Activated naive CD4-positive, alpha-beta T cell treated with anti-CD3 and anti-CD28 coated beads, Interleukin-2, amount 10 ng/mL, durations not matched to agents 7 days and 5 days (primary cell): Measurements from ENCODE around the gene SPDYE4.

Source experiments
- CTCF ChIA-PET: fragments of 350-600 bp; sonication (Branson Sonifier 250); formaldehyde crosslinking; loops from one replicate; lab custom pipeline; 2021; ENCODE audit warnings: antibody characterized with exemption; lab: Charles Lee
- DNase-seq: peaks from one replicate; pipeline ENCODE4 v3.0.0-alpha.2; 2020
- H3K27ac Mint-ChIP-seq: one replicate; pipeline ENCODE4 v1.8.0; 2021; ENCODE audit warnings: mild to moderate bottlenecking, moderate library complexity, mixed read lengths
- H3K27me3 Mint-ChIP-seq: one replicate; pipeline ENCODE4 v1.8.0; 2021; ENCODE audit warnings: mild to moderate bottlenecking, mixed read lengths
- H3K36me3 Mint-ChIP-seq: one replicate; pipeline ENCODE4 v1.8.0; 2021; ENCODE audit warnings: mixed read lengths
- H3K4me1 Mint-ChIP-seq: one replicate; pipeline ENCODE4 v1.8.0; 2021; ENCODE audit warnings: mixed read lengths
- H3K4me3 Mint-ChIP-seq: one replicate; pipeline ENCODE4 v1.8.0; 2021; ENCODE audit warnings: mild to moderate bottlenecking, moderate library complexity, mixed read lengths
- H3K9me3 Mint-ChIP-seq: one replicate; pipeline ENCODE4 v1.8.0; 2021; ENCODE audit warnings: mixed read lengths

Gene SPDYE4

DNA sequence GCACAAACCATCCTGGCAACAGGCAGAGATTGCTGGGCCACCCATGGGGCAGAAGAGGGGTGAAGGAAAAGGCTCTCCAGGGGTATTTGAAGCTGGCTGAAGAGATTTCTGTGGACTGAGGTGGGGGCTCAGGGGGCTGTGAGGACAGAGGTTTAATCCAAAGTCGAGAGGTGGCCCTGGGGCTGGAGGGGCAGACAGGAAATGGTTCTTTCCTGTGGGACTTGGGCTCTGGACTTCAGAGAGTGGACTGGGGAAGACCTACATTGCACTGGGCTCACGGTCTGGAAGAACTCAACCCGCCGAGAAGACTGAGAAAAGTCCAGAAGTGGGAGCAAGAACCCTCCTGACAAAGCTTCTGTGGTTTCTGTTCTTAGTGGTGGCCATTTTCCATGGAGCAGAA, 16.6 kb downstream of the SPDYE4 start:
- H3K4me3 Mint-ChIP-seq = no peak overlapping the region
- no peak overlapping the region for H3K27ac Mint-ChIP-seq
- CTCF ChIA-PET = interaction anchor here (0.8 to 1.0 kb wide), 3 partner anchors 16 to 333 kb away, joined by 3 to 5 read pairs (median 3); no protein-coding TSS in a partner anchor
- peaks cover 34% of the 10 kb centered on the region for H3K4me1 Mint-ChIP-seq
- DNase-seq = no peak
- H3K9me3 Mint-ChIP-seq = no peaks in the 10 kb centered on the region
- H3K36me3 Mint-ChIP-seq = no peaks in the 10 kb centered on the region
- peaks cover 15% of the 10 kb centered on the region for H3K27me3 Mint-ChIP-seq

DNA sequence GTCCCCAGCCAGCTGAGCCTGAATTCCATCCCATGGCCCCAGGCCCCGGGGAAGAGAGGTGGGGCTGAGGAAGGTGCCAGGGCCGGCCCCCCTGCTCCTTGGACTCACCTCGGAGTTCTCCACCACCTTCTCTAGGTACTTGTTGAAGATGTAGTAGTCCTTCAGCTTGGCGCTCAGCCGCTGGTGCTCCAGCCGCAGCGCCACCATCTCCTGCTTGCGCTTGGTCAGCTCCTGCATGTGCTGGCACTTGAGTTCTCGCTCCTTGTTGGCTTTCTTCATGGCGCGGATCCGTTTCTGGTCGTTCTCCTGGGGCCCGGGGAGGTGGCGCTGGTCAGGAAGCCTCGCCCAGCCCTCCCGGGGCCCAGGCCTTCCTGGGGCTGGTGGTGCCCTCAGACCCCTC, 17.0 kb downstream of the SPDYE4 start:
- Mint-ChIP-seq H3K4me1 (peaks cover 32% of the 10 kb centered on the region), H3K27me3 (peaks cover 17% of the 10 kb centered on the region), H3K27ac (no peak overlapping the region), H3K9me3 (no peaks in the 10 kb centered on the region), H3K36me3 (no peaks in the 10 kb centered on the region), H3K4me3 (no peak overlapping the region)
- CTCF ChIA-PET = interaction anchor here (0.9 to 1.0 kb wide), 2 partner anchors 16 to 331 kb away, joined by 3 to 5 read pairs; no protein-coding TSS in a partner anchor
- no peak for DNase-seq

DNA sequence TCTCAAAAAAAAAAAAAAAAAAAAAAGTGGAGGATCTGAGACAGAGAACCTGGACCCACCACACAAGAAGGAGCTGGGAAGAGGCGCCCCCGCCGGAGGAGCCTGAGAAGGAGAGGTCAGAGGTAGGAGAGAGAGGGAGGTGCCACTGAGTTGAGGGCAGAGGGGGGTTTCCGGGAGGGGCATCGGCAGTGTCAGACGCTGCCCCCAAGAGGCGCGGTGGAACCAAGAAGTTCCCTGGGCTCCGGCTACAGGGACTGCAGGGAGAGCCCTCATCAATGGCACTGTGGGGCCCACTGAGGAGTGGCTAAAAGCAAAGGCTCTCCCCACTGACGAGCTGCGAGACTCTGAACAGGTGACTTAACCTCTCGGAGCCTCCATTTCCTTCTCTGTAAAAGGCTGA, 17.9 kb downstream of the SPDYE4 start:
- peaks cover 21% of the 10 kb centered on the region for H3K27me3 Mint-ChIP-seq
- CTCF ChIA-PET = interaction anchor here (0.7 to 1.0 kb wide), 2 partner anchors 17 to 603 kb away, joined by 4 to 5 read pairs; no protein-coding TSS in a partner anchor
- no peaks in the 10 kb centered on the region for H3K9me3 Mint-ChIP-seq
- DNase-seq = peak; percentile 68
- peak overlapping the region; percentile 74 for H3K4me3 Mint-ChIP-seq
- H3K36me3 Mint-ChIP-seq = no peaks in the 10 kb centered on the region
- H3K27ac Mint-ChIP-seq = peak overlapping the region; percentile 83
- peaks cover 26% of the 10 kb centered on the region for H3K4me1 Mint-ChIP-seq

DNA sequence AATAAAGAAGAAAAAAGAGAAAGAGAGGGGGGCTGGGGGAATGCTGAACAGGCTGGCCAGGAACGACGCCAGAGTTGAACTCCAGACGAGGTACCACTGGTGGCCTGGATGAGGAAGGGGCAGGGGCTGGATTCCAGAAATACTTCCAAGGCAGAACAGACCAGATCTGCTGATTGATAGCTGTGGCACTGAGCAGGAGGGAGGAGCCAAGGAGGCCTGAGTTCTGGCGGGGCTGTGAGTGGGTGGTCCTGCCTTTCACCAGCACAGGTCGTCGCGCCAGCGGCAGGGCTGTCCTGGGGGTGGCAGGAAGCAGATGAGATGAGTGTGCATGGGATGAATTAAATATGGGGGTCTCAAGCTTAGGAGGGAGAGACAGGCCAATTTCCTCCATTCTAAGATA, 19.2 kb downstream of the SPDYE4 start:
- CTCF ChIA-PET = no interaction called here
- Mint-ChIP-seq H3K36me3 (no peaks in the 10 kb centered on the region), H3K4me3 (no peak overlapping the region)

GRCh38 chr17:8736796-8737195, 21.6 kb downstream of the SPDYE4 start:
- CTCF ChIA-PET = no interaction called here
- H3K4me3 Mint-ChIP-seq = no peak overlapping the region

More for the DNA sequence above, 19.2 kb downstream of the SPDYE4 start:
- Mint-ChIP-seq H3K4me1 (peaks cover 17% of the 10 kb centered on the region), H3K27me3 (peaks cover 26% of the 10 kb centered on the region), H3K9me3 (no peaks in the 10 kb centered on the region), H3K27ac (no peak overlapping the region)
- DNase-seq = no peak

DNA sequence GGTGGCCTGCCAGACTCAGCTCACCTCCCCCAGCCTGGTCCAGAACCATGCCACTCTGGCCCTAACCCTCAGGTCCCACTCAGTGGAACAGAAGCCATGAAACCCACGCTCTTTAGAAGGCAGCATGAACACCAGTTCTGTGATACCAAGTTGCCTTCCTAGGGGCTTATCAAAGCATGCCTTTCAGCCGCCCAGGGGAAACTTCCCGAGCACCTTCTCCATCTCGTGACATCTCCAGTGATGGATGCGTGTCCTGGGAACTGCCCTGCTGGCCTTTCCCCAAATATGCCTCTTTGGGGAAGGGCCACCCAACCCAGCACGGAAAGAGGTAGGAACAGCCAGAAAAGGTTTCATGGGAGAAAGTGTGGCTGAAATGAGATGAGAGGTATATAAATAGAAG, 22.0 kb downstream of the SPDYE4 start:
- H3K36me3 Mint-ChIP-seq = no peaks in the 10 kb centered on the region
- CTCF ChIA-PET = no interaction called here
- H3K4me1 Mint-ChIP-seq = peaks cover 17% of the 10 kb centered on the region
- no peaks in the 10 kb centered on the region for H3K9me3 Mint-ChIP-seq
- no peak overlapping the region for H3K4me3 Mint-ChIP-seq
- peaks cover 26% of the 10 kb centered on the region for H3K27me3 Mint-ChIP-seq
- no peak overlapping the region for H3K27ac Mint-ChIP-seq
- DNase-seq = no peak

More at GRCh38 chr17:8736796-8737195, 21.6 kb downstream of the SPDYE4 start:
- H3K27me3 Mint-ChIP-seq = peaks cover 26% of the 10 kb centered on the region
- DNase-seq = no peak
- no peak overlapping the region for H3K27ac Mint-ChIP-seq
- no peaks in the 10 kb centered on the region for H3K36me3 Mint-ChIP-seq
- no peaks in the 10 kb centered on the region for H3K9me3 Mint-ChIP-seq
- peaks cover 17% of the 10 kb centered on the region for H3K4me1 Mint-ChIP-seq

DNA sequence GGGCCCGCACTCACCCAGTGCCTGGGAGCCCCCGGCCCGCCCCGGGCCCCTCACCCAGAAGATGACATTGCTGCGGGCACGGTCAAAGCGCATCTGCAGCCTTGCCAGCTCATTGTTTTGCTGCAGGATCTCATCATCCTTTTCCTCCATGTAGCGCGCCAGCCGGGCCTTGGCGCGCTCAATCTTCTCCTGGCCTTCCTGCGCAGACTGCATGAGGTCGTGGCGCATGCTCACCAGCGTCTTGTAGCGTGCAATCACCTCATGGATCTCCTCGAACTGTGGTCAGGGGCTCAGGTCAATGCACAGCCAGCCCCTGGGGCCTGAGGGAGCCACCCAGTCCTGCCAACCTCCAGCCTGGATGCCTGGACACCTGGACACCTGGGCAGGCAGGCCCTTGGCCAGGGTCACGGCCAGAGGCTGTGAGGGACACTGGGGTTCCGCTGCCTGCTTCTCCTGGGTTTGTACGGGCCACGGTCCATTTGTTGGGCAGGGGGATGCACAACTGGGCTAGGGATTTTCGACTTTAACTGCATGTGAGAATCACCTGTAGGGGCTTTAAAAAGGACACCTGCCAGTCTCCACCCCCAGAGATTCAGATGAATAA, 22.9 kb downstream of the SPDYE4 start:
- no peak overlapping the region for H3K4me3 Mint-ChIP-seq
- H3K27me3 Mint-ChIP-seq = peaks cover 32% of the 10 kb centered on the region
- H3K36me3 Mint-ChIP-seq = no peaks in the 10 kb centered on the region
- H3K9me3 Mint-ChIP-seq = no peaks in the 10 kb centered on the region
- H3K27ac Mint-ChIP-seq = no peak overlapping the region
- peaks cover 11% of the 10 kb centered on the region for H3K4me1 Mint-ChIP-seq
- no peak for DNase-seq
- CTCF ChIA-PET = no interaction called here

- H3K27ac Mint-ChIP-seq = no peak overlapping the region
- H3K27me3 Mint-ChIP-seq = peaks cover 33% of the 10 kb centered on the region
- CTCF ChIA-PET = no interaction called here
- H3K4me1 Mint-ChIP-seq = peaks cover 6% of the 10 kb centered on the region
- H3K4me3 Mint-ChIP-seq = no peak overlapping the region
- no peak for DNase-seq
- H3K9me3 Mint-ChIP-seq = no peaks in the 10 kb centered on the region
- no peaks in the 10 kb centered on the region for H3K36me3 Mint-ChIP-seq
These were observed 23.5 kb downstream of the SPDYE4 start for GRCh38 chr17:8734876-8735275.

DNA sequence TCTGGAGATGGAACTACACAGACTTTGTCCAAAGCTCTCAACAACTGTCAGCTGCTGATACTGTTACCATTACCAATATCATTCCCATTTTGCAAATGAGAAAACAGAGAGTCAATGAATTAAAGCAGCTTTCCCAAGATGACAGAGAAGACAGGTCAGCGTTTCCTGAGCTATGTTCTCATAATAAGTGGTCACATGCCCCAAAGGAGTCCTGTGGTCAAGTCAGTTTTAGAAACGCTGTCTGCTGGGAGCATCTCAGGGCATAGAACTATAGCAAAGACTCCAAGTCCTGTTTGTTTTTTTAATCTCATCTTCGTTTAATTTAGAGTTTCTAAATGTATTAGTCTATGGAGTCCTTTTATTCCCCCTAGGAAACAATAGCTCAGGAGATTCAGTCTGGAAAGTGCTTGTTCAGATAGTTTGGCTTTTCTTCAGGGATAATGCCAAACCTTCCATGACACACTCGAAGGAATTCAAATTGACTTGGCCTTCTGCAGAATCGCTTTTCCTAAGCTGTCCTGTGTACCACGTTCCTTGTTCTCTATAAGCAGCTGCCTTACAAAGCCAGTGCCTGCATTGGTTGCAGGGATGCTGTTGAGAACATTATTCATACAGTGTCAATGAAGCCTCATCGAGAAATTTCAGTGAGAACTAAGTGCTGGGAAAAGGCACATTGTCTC, 25.8 kb downstream of the SPDYE4 start:
- CTCF ChIA-PET = interaction anchor here (1.3 kb wide), 2 partner anchors 14 to 323 kb away, joined by 3 read pairs; no protein-coding TSS in a partner anchor
- H3K27me3 Mint-ChIP-seq = peaks cover 27% of the 10 kb centered on the region
- H3K27ac Mint-ChIP-seq = no peak overlapping the region
- H3K9me3 Mint-ChIP-seq = no peaks in the 10 kb centered on the region
- no peak overlapping the region for H3K4me3 Mint-ChIP-seq
- no peaks in the 10 kb centered on the region for H3K4me1 Mint-ChIP-seq
- H3K36me3 Mint-ChIP-seq = no peaks in the 10 kb centered on the region
- DNase-seq = no peak

GRCh38 chr17:8729860-8730259, 28.5 kb downstream of the SPDYE4 start:
- H3K4me3 Mint-ChIP-seq = no peak overlapping the region
- H3K36me3 Mint-ChIP-seq = no peaks in the 10 kb centered on the region
- no peak overlapping the region for H3K27ac Mint-ChIP-seq
- H3K4me1 Mint-ChIP-seq = no peaks in the 10 kb centered on the region
- CTCF ChIA-PET = no interaction called here
- peaks cover 21% of the 10 kb centered on the region for H3K27me3 Mint-ChIP-seq
- H3K9me3 Mint-ChIP-seq = no peaks in the 10 kb centered on the region
- no peak for DNase-seq

DNA sequence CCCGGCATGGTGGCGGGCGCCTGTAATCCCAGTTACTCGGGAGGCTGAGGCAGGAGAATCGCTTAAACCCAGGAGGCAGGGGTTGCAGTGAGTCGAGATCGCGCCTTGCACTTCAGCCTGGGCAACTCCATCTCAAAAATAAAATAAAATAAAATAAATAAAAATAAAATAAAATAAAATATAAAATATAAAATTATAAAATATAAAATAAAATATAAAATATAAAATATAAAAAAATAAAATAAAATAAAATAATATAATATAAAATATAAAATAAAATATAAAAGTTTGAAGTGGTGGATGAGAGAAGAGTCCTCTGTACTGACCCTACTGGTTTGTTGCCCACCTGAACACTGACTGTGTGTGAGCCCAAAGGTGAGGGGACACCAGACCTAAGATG, 28.9 kb downstream of the SPDYE4 start:
- Mint-ChIP-seq H3K4me3 (no peak overlapping the region), H3K36me3 (no peaks in the 10 kb centered on the region), H3K9me3 (no peaks in the 10 kb centered on the region), H3K4me1 (no peaks in the 10 kb centered on the region), H3K27me3 (peaks cover 21% of the 10 kb centered on the region), H3K27ac (no peak overlapping the region)
- DNase-seq = no peak
- CTCF ChIA-PET = no interaction called here

- H3K27me3 Mint-ChIP-seq = peaks cover 25% of the 10 kb centered on the region
- CTCF ChIA-PET = no interaction called here
- no peaks in the 10 kb centered on the region for H3K4me1 Mint-ChIP-seq
- H3K4me3 Mint-ChIP-seq = no peak overlapping the region
- no peak overlapping the region for H3K27ac Mint-ChIP-seq
- DNase-seq = no peak
- H3K9me3 Mint-ChIP-seq = no peaks in the 10 kb centered on the region
- no peaks in the 10 kb centered on the region for H3K36me3 Mint-ChIP-seq
These were observed 29.4 kb downstream of the SPDYE4 start for GRCh38 chr17:8728971-8729370.

GRCh38 chr17:8728251-8728938, 30.0 kb downstream of the SPDYE4 start:
- no peaks in the 10 kb centered on the region for H3K9me3 Mint-ChIP-seq
- H3K4me1 Mint-ChIP-seq = no peaks in the 10 kb centered on the region
- H3K27me3 Mint-ChIP-seq = peaks cover 25% of the 10 kb centered on the region
- CTCF ChIA-PET = no interaction called here
- H3K36me3 Mint-ChIP-seq = no peaks in the 10 kb centered on the region
- H3K27ac Mint-ChIP-seq = no peak overlapping the region
- DNase-seq = no peak
- no peak overlapping the region for H3K4me3 Mint-ChIP-seq

DNA sequence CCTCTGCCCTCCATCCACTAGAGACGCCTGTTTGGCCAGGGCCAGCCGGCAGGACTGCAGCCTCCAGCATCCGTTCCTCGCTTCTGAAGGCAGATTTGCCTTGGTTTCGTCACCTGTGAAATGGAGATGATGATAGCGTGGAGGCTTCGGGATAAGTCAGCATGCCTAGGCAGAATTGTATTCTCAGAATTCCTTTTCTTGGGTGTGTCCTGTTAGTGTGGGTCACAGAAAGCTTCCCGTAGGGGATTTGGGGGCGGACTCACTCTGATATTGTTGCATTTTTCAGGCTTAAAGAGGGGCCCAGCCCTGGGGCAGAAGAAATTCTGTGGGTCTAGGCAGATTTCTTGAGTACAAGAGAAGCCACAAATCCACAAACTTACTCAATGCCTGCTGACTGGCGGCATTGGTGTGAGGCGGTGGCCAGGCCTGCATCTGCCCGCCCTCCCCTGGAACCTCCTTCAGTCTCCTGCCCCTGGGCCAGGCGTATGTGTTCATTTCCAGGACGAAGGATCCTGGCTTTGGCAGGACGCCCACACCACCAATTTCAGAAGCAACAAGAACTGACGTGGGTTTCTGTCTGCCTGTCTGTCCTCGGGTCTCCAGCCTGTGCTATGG, 31.3 kb downstream of the SPDYE4 start:
- Mint-ChIP-seq H3K4me1 (no peaks in the 10 kb centered on the region), H3K4me3 (no peak overlapping the region), H3K36me3 (no peaks in the 10 kb centered on the region), H3K27me3 (peaks cover 25% of the 10 kb centered on the region), H3K9me3 (no peaks in the 10 kb centered on the region), H3K27ac (no peak overlapping the region)
- CTCF ChIA-PET = interaction anchor here (1.1 kb wide), 1 partner anchor 317 kb away, joined by 3 read pairs; no protein-coding TSS in a partner anchor
- DNase-seq = no peak
